GM18868 (cell line): ENCODE data around the gene CALHM4.
"Not testable (repeated sequence)": the region's sequence is repeated elsewhere in the genome, so short reads cannot be mapped to it uniquely, and the experiment has no call there.

Experiments used
- ATAC-seq: cut with Tn5 transposase; IDR thresholded peaks from one replicate; pipeline ENCODE4 v1.9.1; 2021; ENCODE audit warnings: mild to moderate bottlenecking, moderate library complexity; ENCODE audit not compliant: unreplicated experiment

The CALHM4 gene

GRCh38 chr6:116572162-116572561 lies 18.6 kb downstream of the CALHM4 start:
- ATAC-seq: no peak

- ATAC-seq: no peak
Observed at GRCh38 chr6:116575227-116575626, 21.7 kb downstream of the CALHM4 start.

GRCh38 chr6:116577486-116577885 lies 23.9 kb downstream of the CALHM4 start:
- no peak for ATAC-seq

- no peak for ATAC-seq
Observed at GRCh38 chr6:116578335-116578734, 24.8 kb downstream of the CALHM4 start.

GRCh38 chr6:116579143-116579542 lies 25.6 kb downstream of the CALHM4 start:
- no peak for ATAC-seq

- no peak for ATAC-seq
Observed at GRCh38 chr6:116580198-116580597, 26.6 kb downstream of the CALHM4 start.

GRCh38 chr6:116586276-116586675 lies 32.7 kb downstream of the CALHM4 start:
- no peak for ATAC-seq

GRCh38 chr6:116586738-116587137 lies 33.2 kb downstream of the CALHM4 start:
- no peak for ATAC-seq

GRCh38 chr6:116595247-116595646 lies 41.7 kb downstream of the CALHM4 start:
- ATAC-seq: no peak

GRCh38 chr6:116596815-116597214 lies 43.3 kb downstream of the CALHM4 start:
- ATAC-seq: no peak

- not testable (repeated sequence) for ATAC-seq
Observed at GRCh38 chr6:116603916-116604315, 50.4 kb downstream of the CALHM4 start.

- ATAC-seq: not testable (repeated sequence)
Observed at GRCh38 chr6:116604868-116605267, 51.3 kb downstream of the CALHM4 start.

GRCh38 chr6:116605935-116606334 lies 52.4 kb downstream of the CALHM4 start:
- ATAC-seq: no peak
